Measurements from ENCODE around the gene GLIS1.
A peak's percentile ranks its signal among the peaks of the same experiment; 100 is the strongest.

DNA sequence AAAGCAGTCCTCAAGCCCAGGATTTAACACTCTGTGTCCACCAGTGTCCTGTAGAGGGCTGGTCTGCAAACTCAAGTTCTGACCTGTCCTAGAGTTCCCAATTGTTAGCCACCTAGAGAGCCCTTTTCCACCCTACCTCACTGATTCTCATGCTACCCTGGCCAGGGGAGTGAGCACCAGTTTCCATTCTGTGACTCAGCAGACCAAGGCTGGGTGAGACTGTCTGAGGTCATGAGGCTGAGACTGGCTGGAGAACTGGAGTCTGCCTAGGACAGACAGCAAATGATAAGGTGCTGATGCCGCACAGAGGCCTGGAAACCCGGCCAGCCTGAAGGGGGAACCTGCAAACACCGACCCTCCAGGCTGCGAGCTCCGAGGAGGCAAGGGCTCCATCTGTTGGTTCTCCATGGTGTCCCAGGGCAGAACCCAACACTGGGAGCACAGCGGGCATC is 13.7 kb downstream of the GLIS1 start:
- TF ChIP-seq, protein P1, sequence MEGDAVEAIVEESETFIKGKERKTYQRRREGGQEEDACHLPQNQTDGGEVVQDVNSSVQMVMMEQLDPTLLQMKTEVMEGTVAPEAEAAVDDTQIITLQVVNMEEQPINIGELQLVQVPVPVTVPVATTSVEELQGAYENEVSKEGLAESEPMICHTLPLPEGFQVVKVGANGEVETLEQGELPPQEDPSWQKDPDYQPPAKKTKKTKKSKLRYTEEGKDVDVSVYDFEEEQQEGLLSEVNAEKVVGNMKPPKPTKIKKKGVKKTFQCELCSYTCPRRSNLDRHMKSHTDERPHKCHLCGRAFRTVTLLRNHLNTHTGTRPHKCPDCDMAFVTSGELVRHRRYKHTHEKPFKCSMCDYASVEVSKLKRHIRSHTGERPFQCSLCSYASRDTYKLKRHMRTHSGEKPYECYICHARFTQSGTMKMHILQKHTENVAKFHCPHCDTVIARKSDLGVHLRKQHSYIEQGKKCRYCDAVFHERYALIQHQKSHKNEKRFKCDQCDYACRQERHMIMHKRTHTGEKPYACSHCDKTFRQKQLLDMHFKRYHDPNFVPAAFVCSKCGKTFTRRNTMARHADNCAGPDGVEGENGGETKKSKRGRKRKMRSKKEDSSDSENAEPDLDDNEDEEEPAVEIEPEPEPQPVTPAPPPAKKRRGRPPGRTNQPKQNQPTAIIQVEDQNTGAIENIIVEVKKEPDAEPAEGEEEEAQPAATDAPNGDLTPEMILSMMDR (conservative IDR thresholded peaks at IDR 0.05; ENCODE audit: low read depth, low read length) = peak; percentile 45
- TF ChIP-seq EZH2 (IDR thresholded peaks at IDR 0.05; ENCODE audit: borderline replicate concordance, low read depth, low read length, poor library complexity, severe bottlenecking) = no peak

Data from A673 (cell line).